Neutrophil (primary cell): Measurements from ENCODE around the gene TIMM10.

Experiments
- H3K27ac ChIP-seq: fragments of 200-600 bp; sonication (generic); 2 replicates; pipeline ENCODE4 v1.5.1; 2016; ENCODE audit warnings: mild to moderate bottlenecking, moderate library complexity
- H3K27me3 ChIP-seq: fragments of 200-600 bp; sonication (generic); 2 replicates; pipeline ENCODE4 v1.6.0; 2016; ENCODE audit warnings: mild to moderate bottlenecking
- H3K36me3 ChIP-seq: fragments of 200-600 bp; sonication (generic); 2 replicates; pipeline ENCODE4 v1.5.1; 2017
- H3K4me1 ChIP-seq, 2 experiments: fragments of 200-600 bp in 1 of 2; sonication (generic) in 1 of 2; 1 replicate in 1 of 2; 2 replicates in 1 of 2; pipeline versions ENCODE4 v1.5.1 to v1.6.1; 2013 to 2016; ENCODE audit warnings: low read depth in 1 of 2, low read length in 1 of 2, mild to moderate bottlenecking in 1 of 2, moderate library complexity in 1 of 2; ENCODE audit not compliant: control insufficient read depth in 1 of 2, insufficient read depth in 1 of 2
- H3K4me3 ChIP-seq, 2 experiments: fragments of 200-600 bp in 1 of 2; sonication (generic) in 1 of 2; 1 replicate in 1 of 2; 2 replicates in 1 of 2; pipeline ENCODE4 v1.5.1; 2013 to 2016; ENCODE audit warnings: low read depth in 1 of 2, low read length in 1 of 2, mild to moderate bottlenecking in 1 of 2, moderate library complexity in 1 of 2
- H3K9me3 ChIP-seq: fragments of 200-600 bp; sonication (generic); 2 replicates; pipeline ENCODE4 v1.5.1; 2016
- TF ChIP-seq, protein P1 (sequence below): fragments of 200-600 bp; sonication (generic); IDR thresholded peaks from 2 replicates; pipeline ENCODE4 v1.5.1; 2016; ENCODE audit warnings: antibody characterized with exemption

TIMM10 gene

DNA sequence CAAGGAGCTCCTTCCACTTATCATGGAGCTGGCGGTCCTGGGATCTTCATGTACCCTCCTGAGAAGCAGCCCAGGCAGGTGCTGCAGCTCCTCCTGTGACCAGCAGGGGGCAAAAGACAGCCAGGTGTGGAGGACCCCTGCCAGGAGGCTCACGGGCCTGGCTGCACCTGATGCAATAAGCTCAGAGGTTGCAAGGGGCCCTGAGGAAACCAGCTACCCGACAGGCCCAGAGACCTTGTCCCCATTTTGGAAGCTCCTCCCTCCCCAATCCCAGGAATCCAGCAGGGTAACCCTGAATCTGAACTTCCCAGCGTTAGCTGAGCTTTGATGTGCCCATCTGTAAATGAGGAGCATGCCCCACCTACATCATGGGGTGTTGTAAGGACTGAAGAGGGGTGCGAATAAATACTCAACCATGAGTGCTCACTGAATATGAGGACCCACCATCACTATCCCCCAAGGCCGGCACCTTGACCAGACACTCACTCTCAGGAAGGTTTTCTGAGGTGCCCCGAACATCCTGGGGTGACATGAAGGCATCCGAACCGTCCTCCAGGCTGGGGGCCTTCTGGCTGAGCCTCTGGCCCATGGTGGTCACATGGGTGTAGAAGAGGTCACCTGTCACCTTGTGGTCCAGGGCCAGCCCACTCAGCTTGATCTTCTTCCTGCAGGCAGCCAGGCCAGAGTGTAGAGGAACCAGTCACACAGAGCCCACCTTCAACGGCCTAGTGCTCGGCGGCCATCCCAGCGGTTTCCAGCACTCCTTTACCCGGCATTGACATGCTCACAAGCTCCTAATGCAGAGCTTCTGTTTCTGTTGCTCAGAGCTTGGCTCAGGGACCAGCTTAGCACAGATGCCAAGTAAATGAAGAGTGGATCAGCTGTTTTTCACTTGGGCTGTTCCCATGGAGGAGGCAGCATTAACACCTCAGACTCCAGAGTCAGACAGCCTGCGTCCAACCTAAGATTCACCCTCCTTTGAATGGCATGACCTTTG lies 36.7 kb downstream of the TIMM10 start:
- Histone ChIP-seq H3K36me3 (no peaks in the 10 kb centered on the region), H3K27me3 (no peaks in the 10 kb centered on the region), H3K4me3 (no peak overlapping the region), H3K27ac (peak overlapping the region; percentile 36), H3K9me3 (no peaks in the 10 kb centered on the region), H3K4me1 (peaks cover 20 to 25% of the 10 kb centered on the region in 2 experiments)
- TF ChIP-seq, protein P1, sequence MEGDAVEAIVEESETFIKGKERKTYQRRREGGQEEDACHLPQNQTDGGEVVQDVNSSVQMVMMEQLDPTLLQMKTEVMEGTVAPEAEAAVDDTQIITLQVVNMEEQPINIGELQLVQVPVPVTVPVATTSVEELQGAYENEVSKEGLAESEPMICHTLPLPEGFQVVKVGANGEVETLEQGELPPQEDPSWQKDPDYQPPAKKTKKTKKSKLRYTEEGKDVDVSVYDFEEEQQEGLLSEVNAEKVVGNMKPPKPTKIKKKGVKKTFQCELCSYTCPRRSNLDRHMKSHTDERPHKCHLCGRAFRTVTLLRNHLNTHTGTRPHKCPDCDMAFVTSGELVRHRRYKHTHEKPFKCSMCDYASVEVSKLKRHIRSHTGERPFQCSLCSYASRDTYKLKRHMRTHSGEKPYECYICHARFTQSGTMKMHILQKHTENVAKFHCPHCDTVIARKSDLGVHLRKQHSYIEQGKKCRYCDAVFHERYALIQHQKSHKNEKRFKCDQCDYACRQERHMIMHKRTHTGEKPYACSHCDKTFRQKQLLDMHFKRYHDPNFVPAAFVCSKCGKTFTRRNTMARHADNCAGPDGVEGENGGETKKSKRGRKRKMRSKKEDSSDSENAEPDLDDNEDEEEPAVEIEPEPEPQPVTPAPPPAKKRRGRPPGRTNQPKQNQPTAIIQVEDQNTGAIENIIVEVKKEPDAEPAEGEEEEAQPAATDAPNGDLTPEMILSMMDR, result peak; percentile 91

GRCh38 chr11:57491371-57492061 lies 39.0 kb downstream of the TIMM10 start:
- Histone ChIP-seq H3K27ac (no peak overlapping the region), H3K9me3 (no peaks in the 10 kb centered on the region), H3K4me3 (no peak overlapping the region), H3K36me3 (no peaks in the 10 kb centered on the region), H3K4me1 (peaks cover 36 to 42% of the 10 kb centered on the region in 2 experiments), H3K27me3 (no peaks in the 10 kb centered on the region)
- TF ChIP-seq, protein P1, result peak; percentile 36

GRCh38 chr11:57490456-57491248 lies 39.9 kb downstream of the TIMM10 start:
- TF ChIP-seq, protein P1, result no peak
- Histone ChIP-seq H3K4me1 (peaks cover 43 to 48% of the 10 kb centered on the region in 2 experiments), H3K4me3 (no peak overlapping the region), H3K27ac (no peak overlapping the region), H3K9me3 (no peaks in the 10 kb centered on the region), H3K36me3 (no peaks in the 10 kb centered on the region), H3K27me3 (no peaks in the 10 kb centered on the region)

GRCh38 chr11:57487920-57488659 lies 42.5 kb downstream of the TIMM10 start:
- TF ChIP-seq, protein P1, result no peak

More at GRCh38 chr11:57487920-57488659, 42.5 kb downstream of the TIMM10 start:
- Histone ChIP-seq H3K27me3 (no peaks in the 10 kb centered on the region), H3K4me1 (peaks cover 59 to 63% of the 10 kb centered on the region in 2 experiments), H3K4me3 (no peak overlapping the region), H3K9me3 (no peaks in the 10 kb centered on the region), H3K36me3 (no peaks in the 10 kb centered on the region), H3K27ac (peak overlapping the region; percentile 48)
